Measurements from ENCODE around the gene PLD4.
"Not testable (repeated sequence)": the region's sequence is repeated elsewhere in the genome, so short reads cannot be mapped to it uniquely, and the experiment has no call there.

Gene PLD4

DNA sequence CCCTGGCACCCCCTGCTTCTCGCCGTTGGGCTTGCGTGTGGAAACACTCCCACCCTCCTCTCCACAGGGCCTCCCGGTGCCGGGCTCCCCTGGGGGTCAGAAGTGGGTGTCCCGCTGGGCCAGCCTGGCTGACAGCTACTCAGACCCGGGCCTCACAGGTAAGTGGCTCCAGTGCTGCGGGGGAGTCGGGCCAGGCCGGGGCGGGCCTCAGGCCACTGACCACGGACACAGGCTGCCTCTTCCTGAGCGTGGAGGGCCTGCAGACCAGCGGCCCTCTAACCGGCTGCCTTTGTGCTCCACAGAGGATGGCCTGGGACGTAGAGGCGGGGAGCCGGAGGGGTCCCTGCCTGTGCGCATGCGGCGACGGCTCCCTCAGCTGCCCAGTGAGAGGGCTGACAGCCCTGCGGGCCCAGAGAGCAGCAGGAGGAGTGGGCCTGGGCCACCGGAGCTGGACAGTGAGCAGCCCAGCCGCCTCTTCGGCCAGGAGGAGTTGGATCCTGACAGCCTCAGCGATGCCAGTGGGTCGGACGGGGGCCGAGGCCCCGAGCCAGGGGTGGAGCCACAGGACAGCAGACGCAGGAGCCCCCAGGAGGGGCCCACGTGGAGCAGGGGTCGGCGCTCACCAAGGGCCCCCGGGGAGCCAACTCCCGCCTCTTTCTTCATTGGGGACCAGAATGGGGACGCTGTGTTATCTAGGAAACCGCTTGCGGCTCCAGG is 38.5 kb upstream of the PLD4 start:
- peak; percentile 1 for DNase-seq

DNA sequence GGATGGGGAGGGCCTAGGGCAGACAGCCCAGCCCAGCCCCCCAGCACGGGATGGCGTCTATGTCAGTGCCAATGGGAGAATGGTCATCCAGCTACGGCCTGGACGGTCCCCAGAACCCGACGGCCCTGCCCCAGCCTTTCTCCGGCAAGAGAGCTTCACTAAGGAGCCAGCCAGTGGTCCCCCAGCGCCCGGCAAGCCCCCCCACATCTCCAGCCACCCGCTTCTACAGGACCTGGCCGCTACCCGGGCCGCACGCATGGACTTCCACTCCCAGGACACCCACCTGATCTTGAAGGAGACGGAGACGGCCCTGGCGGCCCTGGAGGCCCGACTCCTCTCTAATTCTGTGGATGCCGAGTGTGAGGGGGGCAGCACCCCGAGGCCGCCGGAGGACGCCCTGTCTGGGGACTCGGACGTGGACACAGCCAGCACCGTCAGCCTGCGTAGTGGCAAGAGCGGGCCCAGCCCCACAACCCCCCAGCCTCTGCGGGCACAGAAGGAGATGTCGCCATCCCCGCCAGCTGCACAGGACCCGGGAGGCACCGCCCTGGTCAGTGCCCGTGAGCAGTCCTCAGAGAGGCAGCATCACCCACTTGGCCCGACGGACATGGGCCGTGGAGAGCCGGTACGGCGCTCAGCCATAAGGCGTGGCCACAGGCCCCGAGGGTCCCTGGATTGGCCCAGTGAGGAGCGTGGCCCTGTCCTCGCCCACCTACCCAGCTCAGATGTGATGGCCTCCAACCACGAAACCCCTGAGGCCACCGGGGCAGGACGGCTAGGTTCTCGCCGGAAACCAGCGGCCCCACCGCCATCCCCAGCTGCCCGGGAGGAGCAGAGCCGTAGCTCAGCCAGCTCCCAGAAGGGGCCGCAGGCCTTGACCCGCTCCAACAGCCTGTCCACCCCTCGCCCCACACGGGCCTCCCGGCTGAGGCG is 37.7 kb upstream of the PLD4 start:
- no peak for DNase-seq

DNA sequence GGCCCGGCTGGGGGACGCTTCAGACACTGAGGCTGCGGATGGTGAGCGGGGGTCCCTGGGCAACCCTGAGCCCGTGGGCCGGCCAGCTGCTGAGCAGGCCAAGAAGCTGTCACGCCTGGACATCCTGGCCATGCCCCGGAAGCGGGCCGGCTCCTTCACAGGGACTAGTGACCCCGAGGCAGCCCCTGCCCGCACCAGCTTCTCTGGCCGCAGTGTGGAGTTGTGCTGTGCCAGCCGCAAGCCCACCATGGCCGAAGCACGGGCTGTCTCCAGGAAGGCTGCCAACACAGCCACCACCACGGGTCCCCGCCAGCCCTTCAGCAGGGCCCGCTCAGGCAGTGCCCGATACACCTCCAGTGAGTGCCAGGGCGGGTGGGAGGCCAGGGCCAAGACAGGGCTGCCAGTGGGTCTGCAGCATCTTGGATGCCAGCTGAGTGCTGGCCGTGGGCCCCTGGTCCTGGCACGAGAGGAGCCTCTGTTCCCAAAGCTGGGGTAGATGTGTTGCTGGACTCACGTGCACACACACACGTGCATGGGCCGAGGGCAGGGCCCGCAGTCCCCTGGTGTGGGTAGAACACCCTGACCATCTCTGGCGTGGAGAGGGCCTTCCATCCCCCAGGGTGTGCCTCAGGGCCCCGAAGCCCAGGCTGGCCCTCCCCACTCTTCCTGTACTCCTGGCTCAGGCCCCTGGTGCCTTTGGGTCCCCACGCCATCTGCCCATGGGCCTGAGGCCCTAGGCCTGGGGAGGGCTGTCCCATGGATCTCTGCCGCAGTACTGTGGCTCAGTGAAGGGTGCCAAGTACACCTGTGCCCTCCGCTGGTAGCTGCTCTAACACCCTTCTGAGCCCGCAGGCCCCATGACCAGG is 36.8 kb upstream of the PLD4 start:
- no peak for DNase-seq

DNA sequence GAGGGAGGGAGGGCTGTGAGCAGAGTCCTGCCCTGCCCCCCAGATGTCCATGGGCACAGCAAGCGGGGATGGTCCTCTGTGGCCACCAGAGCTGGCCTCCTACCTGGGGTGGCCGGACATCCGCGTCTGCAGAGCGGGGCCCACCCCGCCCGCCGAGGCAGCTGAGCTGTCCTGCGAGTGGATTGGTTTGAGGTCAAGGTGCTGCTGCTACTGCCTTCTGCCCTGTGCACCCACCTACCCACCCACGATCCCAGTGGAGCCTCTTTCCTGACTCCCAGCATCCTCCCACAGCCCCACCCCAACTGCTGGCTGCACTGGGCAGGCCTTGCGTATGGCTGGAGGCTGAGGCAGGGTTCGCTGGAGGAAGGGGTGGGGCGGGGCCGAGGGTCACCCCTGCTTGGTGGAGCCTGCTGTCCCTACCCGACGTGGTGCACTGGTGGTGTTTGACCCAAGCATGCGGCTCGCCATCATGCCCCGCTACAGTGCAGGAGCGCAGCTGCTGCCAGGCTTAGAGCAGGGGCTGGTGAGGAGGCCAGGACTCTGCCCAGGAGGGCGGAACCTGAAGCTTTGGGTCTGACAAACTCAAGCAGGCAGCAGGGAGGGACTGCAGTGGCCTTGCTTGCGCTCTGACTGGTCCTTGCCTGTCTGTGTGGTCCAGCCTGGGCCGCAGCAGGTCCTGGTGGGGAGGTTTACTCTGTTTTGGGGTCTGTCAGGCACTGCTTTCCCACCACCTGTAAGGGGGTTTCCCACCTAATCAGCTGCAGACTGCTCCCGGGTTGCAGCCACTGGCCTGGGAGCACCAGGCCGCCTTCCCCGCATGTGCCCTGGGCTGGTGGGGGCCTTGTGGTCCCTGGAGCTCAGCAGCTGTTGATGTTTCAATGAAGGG is 35.9 kb upstream of the PLD4 start:
- DNase-seq: peak; percentile 0

DNA sequence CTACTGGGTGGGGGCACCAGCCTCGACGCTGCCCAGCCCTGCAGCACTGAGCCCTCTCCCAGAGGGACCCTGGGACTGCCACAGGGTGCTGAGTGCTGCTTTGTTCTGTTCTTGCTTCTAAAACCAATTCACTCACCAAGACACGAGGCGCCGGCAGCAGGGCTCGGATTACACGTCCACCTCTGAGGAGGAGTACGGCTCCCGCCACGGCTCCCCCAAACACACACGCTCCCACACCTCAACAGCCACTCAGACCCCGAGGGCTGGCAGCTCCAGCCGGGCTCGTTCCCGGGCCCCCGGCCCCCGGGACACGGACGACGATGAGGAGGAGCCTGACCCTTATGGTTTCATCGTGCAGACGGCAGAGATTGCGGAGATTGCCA is 35.3 kb upstream of the PLD4 start:
- DNase-seq: peak; percentile 0

DNA sequence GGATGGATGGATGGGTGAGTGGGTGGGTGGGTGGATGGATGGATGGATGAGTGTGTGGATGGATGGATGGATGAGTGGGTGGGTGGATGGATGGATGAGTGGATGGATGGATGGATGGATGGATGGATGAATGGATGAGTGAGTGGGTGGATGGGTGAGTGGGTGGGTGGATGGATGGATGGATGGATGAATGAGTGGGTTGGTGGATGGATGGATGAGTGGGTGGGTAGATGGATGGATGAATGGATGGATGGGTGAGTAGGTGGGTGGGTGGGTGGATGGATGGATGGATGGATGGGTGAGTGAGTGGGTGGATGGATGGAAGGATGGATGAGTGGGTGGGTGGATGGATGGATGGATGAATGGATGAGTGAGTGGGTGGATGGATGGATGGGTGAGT is 34.4 kb upstream of the PLD4 start:
- not testable (repeated sequence) for DNase-seq

DNA sequence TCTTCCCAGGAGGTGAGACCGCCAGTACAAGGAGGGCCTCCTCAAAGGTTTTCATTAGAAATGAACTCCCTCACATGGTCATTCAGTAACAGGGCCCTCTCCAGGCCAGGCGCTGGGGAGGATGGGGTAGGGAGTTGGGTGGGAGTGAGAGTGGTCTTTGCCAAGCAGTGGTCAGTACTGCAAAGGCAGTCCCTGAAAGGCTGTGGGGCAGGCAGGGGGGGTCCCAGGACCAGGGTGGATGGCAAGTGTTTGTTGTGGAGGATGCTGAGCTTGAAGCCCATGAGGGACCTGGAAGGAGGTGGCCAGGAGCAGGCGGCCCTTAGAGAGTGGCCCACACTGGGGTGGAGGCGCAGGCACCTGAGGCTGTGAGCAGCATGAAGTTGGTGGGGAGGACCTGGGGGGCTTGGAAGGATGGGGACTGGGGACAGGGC is 33.5 kb upstream of the PLD4 start:
- peak; percentile 0 for DNase-seq

DNA sequence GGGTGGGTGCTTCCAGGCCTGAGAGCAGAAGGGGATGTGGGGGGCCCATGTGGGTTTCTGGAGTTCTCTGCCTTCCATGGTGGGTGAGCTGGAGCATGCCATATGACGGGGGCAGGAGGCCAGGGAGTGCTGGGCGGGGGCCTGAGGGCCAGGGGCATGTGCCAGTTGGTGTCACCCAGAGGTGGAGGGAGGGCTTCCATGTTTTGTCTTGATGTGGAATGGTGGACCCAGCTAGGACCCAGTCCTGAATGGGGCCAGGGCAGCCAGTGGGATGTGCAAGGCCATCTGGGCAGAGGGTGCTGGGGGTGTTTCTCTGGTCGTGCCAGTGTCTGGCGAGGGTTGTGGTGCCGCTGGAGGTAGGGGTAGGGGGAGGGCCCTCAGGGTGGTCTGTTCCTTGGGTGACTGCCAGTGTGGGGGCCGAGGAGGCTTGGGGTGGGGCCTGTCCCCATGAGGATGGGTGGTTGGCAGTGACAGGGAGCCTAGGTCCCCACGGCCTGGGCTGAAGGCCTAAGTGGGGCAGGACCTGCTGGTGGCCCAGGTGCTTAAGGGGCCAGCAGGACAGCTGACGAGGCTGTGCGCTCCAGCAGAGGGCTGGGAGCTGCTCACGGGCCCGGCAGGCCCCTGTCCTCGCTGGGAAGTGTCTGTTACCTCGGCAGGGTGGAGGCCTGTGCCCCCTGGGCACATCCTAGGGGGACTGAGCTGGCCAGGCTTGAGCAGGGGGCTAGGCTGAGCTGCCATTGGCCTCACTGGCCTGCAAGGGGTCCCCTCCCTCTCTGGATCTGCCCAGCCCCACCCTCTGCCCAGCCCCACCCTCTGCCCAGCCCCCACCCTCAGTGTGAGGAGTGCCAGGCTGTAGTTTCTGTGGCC is 32.8 kb upstream of the PLD4 start:
- DNase-seq: peak; percentile 0

DNA sequence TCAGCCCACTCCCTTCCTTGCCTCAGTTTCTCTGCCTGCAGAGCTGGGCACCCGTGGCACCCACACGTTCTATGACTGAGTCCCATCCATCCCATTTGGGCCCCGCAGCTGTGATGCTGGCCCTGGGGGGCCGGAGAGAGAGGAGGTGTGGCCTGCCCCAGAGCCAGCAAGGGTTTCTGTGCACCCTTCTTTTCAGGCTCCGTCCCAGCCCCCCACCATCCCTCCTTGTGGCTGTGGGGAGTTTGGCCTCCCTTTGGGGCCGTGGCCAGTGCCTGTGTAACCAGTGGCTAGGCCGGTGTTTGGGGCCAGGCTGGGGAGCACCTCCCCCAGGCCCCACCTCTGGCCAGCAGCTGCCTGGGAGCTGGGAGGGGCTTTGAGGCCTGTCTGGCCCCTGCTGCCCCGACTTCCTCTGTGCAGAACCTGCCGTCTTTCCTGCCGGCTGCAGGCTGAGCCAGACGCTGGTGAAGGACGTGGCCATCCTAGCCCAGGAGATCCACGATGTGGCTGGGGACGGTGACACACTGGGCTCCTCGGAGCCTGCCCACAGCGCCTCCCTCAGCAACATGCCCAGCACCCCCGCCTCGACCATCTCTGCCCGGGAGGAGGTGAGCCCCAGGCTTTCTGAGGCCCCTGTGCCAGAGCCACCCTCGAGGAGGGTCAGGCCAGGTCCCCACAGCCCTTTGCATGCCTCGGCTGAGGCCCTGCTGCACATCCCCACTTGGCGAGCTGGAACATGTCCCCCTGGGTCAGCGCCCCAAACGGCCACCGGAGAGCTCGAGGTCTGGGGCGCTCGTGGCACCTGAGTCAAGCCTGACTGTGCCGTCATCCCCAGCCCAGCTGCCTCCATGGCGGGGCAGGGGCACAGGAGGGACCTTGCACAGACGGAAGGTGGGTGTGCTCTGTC is 31.9 kb upstream of the PLD4 start:
- peak; percentile 1 for DNase-seq

DNA sequence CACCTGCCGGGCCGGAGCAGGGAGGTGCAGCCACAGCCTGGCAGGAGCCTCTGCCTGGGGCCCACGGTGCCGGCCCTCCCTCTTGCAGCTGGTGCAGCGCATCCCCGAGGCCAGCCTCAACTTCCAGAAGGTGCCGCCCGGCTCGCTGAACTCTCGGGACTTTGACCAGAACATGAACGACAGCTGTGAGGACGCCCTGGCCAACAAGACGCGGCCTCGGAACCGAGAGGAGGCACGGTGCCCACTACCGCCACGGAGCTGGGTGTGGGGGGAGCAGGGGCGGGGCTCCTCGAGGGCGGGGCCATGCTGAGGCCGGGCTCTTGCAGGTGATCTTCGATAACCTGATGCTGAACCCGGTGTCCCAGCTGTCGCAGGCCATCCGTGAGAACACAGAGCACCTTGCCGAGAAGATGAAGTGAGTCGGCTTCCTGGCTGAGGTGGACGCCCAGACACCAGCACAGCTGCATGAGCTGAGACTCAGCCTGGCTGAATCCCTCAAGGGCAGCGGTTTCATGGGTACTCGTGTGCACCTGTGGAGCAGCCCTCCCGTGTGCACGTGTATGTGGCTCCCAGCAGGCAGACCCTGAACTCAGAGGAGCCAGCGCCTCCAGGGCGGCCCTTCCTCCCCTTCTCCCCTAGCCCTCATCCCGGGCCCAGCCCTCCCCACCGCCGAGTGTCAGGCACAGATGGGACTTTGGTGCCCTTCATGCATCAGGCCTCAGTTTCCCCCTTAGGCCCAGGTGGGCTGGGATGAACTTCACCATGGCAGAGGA is 31.1 kb upstream of the PLD4 start:
- DNase-seq: peak; percentile 0

DNA sequence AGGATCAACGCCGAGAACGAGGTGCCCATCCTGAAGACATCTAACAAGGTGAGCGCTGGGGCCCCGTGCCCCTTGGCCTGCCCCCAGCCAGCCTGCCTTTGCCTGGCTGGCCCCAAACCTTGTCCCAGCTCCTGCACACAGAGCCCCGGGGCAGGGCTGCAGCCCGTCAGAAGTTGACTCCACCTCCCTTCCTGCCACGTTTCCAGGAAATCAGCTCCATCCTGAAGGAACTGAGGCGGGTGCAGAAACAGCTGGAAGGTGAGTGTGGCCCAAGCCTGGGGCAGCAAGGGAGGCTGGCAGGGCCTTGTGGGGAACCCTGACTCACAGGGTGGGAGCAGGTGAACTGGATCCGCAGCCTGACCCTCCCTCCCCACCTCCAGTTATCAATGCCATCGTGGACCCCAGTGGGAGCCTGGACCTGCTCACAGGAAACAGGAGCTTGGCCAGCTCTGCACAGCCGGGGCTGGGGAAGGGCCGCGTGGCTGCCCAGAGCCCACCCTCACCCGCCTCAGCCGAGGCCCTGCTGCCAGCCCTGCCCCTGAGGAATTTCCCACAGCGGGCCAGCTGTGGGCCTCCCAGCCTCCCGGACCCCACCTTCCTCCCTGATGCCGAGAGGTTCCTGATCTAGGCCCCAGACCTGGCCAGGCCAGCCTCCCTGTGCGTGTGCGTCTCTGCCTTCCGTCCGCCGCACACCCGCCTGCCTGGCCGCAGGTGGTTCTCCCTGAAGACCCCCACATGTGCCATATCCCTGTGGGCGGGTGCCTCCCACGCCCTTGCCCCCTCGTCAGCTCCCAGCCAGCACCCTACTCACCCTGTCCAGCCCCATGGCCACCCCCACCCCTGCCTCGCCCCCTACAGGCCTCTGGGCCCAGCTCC is 30.1 kb upstream of the PLD4 start:
- DNase-seq: peak; percentile 0

DNA sequence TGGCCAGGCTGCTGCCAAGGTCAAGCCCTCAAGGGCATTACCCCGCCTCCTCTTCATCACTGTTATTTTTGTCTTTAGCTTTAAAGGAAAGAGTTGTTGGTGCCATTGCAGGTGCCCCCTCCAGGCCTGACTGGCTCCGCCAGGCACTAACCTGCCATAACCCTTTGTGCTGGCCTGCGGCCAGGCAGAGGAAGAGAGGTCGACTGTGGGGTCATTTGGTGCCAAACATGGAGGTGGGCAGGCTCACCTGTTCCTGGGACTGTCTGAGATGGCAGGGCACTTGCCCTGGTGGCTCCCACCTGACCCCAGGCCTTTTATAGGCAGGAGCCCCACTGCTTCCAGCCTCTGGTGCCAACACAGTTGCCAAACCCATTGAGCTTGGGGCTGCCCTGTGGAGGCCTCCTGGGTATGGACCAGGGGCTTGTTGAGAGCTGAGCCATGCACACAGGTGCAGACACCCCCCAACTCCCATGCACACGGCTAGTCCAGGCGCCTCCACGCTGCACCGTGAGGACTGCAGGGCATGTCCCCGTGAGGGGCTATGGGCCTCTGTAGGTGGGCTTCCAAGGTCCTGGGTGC is 29.4 kb upstream of the PLD4 start:
- DNase-seq: no peak

DNA sequence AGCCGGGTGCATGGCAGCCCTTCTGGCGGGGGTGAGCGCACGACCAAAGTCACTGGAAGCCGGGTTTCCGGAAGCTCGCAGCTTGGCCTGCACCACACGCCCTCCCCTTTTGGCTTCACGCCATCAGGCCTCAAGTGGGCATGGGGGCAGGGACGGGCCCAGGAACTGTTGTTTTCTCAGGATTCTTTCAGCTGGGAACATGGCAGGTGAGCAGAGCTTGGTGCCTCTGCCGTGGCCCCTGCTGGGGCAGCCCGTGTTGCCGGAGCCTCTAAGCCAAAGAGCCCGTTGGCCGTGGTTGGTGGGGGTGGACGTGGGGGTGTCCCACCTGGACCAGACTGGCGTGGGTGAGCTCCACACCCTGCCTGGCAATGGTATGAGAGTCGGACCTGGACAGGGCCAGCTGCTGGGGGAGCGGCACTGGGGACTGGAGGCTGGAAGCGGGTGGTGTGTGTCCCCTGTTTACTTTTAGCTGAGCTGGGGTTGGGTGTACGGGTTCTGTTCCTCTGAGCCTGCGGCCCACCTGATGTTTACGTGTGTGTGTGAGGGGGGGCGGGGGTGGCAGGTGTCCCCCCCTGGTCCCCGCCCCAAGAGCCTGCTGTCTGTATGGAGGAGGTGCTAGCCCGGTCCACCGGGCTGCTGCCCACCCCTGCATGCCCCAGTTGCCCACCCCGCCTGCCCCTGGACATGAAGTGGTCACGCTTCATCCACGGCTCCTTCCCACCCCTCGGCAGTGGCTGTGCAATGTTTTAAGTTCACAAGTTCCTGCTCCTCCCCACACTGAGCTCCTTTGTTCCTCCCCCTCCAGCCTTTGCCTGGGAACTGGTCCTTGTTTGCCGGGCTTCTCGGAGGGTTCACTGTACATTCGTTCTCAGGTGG is 28.7 kb upstream of the PLD4 start:
- no peak for DNase-seq

DNA sequence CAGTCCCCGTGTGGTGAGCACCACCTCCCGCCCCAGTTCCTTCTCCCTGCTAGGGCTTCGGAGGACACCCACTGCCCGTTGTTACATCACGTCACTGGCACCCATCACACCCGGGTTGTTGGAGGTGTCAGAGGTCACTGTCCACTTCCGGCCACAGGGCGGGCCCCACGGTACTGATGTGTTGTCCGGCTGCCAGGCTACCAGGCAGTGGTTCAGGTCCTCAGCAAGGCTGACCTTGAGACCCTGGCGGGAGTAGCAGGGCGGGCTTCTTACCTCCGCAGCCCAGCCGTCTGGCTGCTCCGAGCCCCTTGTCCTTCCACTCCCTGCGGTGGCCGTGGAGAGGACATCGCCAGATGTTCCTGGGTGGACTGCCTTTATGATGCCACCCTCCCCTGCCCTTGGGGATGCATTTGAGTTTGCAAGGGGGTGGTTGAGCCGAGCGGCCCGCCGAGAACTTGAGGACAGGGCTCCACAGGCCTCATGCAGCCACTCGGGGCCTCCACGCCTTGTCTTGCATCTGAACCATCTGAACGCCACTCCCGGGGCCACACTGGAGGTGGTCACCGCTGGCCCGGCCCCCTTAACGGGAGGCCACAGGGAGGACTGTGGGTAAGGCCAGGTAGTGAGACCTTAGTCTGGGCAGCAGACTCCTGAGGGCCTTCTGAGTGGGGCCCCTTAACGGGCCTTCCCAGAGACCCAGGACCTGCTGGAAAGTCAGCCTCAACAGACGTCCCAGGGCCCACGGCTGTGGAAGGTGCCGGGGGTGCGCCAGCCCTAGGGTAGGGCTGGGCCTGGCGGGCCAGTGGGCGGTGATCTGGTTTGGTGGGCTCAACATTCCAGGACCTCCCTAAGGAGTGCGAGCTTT is 27.1 kb upstream of the PLD4 start:
- DNase-seq: peak; percentile 1

DNA sequence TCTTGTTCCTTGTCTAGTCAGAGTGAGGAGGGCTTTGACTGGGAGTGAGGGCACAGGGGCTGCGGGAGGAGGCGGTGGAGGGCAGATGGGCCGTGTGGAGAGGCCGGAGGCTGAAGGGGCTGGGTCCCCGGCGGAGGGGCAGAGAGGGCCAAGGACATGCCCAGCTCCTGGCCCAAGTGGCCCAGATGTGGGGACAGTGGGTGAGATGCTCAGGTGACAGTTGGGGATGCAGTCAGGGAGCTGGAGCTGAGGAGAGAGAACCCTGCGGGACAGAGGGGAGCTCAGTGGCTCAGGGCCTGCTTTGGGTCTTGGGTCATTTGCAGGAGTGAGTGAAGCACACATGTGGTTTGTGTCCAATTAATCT is 26.5 kb upstream of the PLD4 start:
- no peak for DNase-seq

Measured in NCI-H226 (cell line).